Activated CD8-positive, alpha-beta T cell treated with anti-CD3 and anti-CD28 coated beads for 36 hours (primary cell): ENCODE results near the gene KLF5. TPM values are rescaled to one million over a fixed set of nuclear protein-coding genes. Genes with fewer than 3 reads are reported as not detected.
A peak's percentile ranks its signal among the peaks of the same experiment; 100 is the strongest.

Experiments used
- ATAC-seq: fragments of 200-7000 bp; cut with Tn5 transposase; one replicate; pipeline ENCODE4 v1.10.0; 2021; ENCODE audit warnings: mild to moderate bottlenecking, moderate library complexity
- CTCF ChIA-PET: fragments of 350-600 bp; sonication (Branson Sonifier 250); formaldehyde crosslinking; loops from one replicate; lab custom pipeline; 2021; ENCODE audit warnings: antibody characterized with exemption; lab: Charles Lee
- POLR2A ChIA-PET: fragments of 350-600 bp; sonication (Branson Sonifier 250); formaldehyde crosslinking; loops from one replicate; lab custom pipeline; 2021; ENCODE audit warnings: antibody characterized with exemption; lab: Charles Lee
- DNase-seq: peaks from one replicate; pipeline ENCODE4 v3.0.0-alpha.2; 2020
- H3K27ac Mint-ChIP-seq: one replicate; pipeline ENCODE4 v1.8.0; 2021; ENCODE audit warnings: mild to moderate bottlenecking, mixed read lengths
- H3K27me3 Mint-ChIP-seq: one replicate; pipeline ENCODE4 v1.8.0; 2021; ENCODE audit warnings: mixed read lengths
- H3K36me3 Mint-ChIP-seq: one replicate; pipeline ENCODE4 v1.8.0; 2021; ENCODE audit warnings: low read depth, mixed read lengths
- H3K4me1 Mint-ChIP-seq: one replicate; pipeline ENCODE4 v1.8.0; 2021; ENCODE audit warnings: low read depth, mixed read lengths
- H3K4me3 Mint-ChIP-seq: one replicate; pipeline ENCODE4 v1.8.0; 2021; ENCODE audit warnings: mild to moderate bottlenecking, moderate library complexity, mixed read lengths
- H3K9me3 Mint-ChIP-seq: one replicate; pipeline ENCODE4 v1.8.0; 2021; ENCODE audit warnings: mixed read lengths
- CTCF ChIP-seq: fragments of 200-600 bp; IDR thresholded peaks from one replicate; pipeline ENCODE4 v1.8.0; 2022; ENCODE audit warnings: antibody characterized with exemption, mild to moderate bottlenecking
- intact Hi-C: fragments of 100-400 bp; cut with micrococcal nuclease; formaldehyde crosslinking; loops from one replicate; pipeline ENCODE4 v1.10.0; 2022
- total RNA-seq, 2 experiments: library from RNA; stranded (reverse); gene quantifications; one replicate each; pipeline ENCODE4 v1.2.3, GENCODE V29; 2021

The KLF5 gene
- total RNA-seq, 2 experiments from 2014 or later, result 1.3 to 1.6 TPM

- no peaks in the 10 kb centered on the region for H3K9me3 Mint-ChIP-seq
Measured at GRCh38 chr13:73058432-73058735, 421 bp upstream of the KLF5 start.

GRCh38 chr13:73059460-73060250 is 850 bp downstream of the KLF5 start:
- peak; percentile 15 for ATAC-seq
- Mint-ChIP-seq H3K36me3 (no peaks in the 10 kb centered on the region), H3K4me3 (peak overlapping the region; percentile 61), H3K4me1 (peaks cover 15% of the 10 kb centered on the region), H3K27me3 (peaks cover 37% of the 10 kb centered on the region), H3K27ac (no peak overlapping the region), H3K9me3 (no peaks in the 10 kb centered on the region)
- intact Hi-C loops, result no loop called here
- TF ChIP-seq CTCF, result no peak
- ChIA-PET POLR2A (interaction anchor here (0.6 kb wide), 1 partner anchor 640 kb away, joined by 3 read pairs; no protein-coding TSS in a partner anchor), CTCF (interaction anchor here (0.9 to 2.0 kb wide), 6 partner anchors 10 to 651 kb away, joined by 3 to 10 read pairs (median 3); no protein-coding TSS in a partner anchor)
- DNase-seq, result peak; percentile 31

More at GRCh38 chr13:73058432-73058735, 421 bp upstream of the KLF5 start:
- ATAC-seq (peak; percentile 2), DNase-seq (no peak)
- H3K36me3 Mint-ChIP-seq, result no peaks in the 10 kb centered on the region
- H3K4me1 Mint-ChIP-seq, result peaks cover 15% of the 10 kb centered on the region
- peak overlapping the region; percentile 72 for H3K4me3 Mint-ChIP-seq
- intact Hi-C loops, result no loop called here
- peaks cover 39% of the 10 kb centered on the region for H3K27me3 Mint-ChIP-seq
- ChIA-PET POLR2A (no interaction called here), CTCF (interaction anchor here (1.0 to 2.0 kb wide), 3 partner anchors 15 to 652 kb away, joined by 3 to 10 read pairs (median 3); no protein-coding TSS in a partner anchor)
- TF ChIP-seq CTCF, result no peak
- no peak overlapping the region for H3K27ac Mint-ChIP-seq

- no peaks in the 10 kb centered on the region for H3K9me3 Mint-ChIP-seq
- peaks cover 15% of the 10 kb centered on the region for H3K4me1 Mint-ChIP-seq
- no peak for TF ChIP-seq CTCF
- no peak for ATAC-seq
- DNase-seq, result no peak
- peak overlapping the region; percentile 61 for H3K4me3 Mint-ChIP-seq
- H3K27ac Mint-ChIP-seq, result no peak overlapping the region
- no peaks in the 10 kb centered on the region for H3K36me3 Mint-ChIP-seq
- ChIA-PET CTCF (interaction anchor here (0.9 to 2.0 kb wide), 4 partner anchors 10 to 650 kb away, joined by 3 to 10 read pairs (median 4); no protein-coding TSS in a partner anchor), POLR2A (no interaction called here)
- intact Hi-C loops, result no loop called here
- peaks cover 34% of the 10 kb centered on the region for H3K27me3 Mint-ChIP-seq
Measured at GRCh38 chr13:73060251-73061160, 1.7 kb downstream of the KLF5 start.

- Mint-ChIP-seq H3K9me3 (no peaks in the 10 kb centered on the region), H3K4me3 (no peak overlapping the region), H3K27ac (no peak overlapping the region), H3K36me3 (no peaks in the 10 kb centered on the region), H3K4me1 (peaks cover 15% of the 10 kb centered on the region), H3K27me3 (peaks cover 28% of the 10 kb centered on the region)
- ChIA-PET POLR2A (no interaction called here), CTCF (interaction anchor here (1.4 kb wide), 1 partner anchor 9 kb away, joined by 6 read pairs; no protein-coding TSS in a partner anchor)
- DNase-seq, result no peak
- no peak for TF ChIP-seq CTCF
- intact Hi-C loops, result no loop called here
- ATAC-seq, result no peak
Measured at GRCh38 chr13:73061473-73061872, 2.7 kb downstream of the KLF5 start.
